NCI-H1436 (cell line): ENCODE data around the gene FAF1.

Source experiments
- DNase-seq: peaks from one replicate; lab custom pipeline; 2025; lab: John Stamatoyannopoulos, UW

The FAF1 gene

DNA sequence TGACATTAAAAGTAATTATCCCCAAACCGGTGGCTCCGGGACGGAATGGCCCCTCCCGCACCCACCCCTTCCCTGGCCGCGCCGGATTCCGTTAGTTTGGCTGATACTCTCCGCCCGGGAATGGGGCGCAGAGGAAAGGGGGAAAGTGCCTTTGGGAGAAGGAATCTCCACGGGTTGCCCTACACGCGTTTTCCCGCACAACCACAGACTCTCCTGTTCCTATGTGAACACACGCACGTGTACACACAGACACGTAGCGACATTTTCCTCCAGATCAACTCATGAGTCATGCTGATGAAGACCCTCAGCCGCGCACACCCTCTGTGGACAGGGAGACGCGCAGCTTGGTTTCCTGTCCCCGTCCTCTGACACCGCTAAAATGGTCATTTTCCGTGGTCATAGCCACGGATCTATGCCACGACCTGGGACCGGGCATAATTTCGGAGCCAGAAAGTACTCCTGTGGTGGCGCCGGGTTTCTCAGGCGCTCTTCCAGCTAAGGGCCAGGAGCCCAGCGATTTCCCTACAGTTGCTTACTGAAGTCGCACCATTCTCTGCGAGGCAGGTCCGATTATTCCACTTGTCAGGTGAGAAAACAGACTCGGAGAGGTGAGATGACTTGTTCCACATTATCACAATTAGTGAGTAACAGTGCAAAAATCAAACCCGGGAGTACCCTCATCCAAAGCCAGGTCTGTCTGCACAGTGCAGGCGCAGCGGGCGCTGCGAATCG is 532.8 kb downstream of the FAF1 start:
- DNase-seq = no peak

DNA sequence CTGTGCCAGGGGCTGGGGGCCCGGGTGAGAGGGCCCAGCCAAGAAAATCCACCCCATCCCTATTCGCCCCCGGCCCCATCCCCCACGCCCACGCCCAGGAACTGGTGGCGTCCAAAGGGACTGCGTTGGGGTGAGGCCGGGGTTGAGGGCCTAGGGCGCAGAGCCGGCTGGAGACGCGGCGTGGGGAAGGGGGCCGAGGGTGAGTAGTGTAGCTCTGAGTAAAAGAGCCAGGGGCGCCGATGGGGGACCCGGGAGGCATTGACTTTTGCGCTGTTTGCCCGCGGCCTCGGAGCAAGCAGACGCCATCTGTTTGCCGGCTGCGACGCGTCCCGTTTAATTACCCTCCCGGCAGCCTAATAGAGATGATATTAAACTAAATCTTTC is 533.4 kb downstream of the FAF1 start:
- DNase-seq = no peak

DNA sequence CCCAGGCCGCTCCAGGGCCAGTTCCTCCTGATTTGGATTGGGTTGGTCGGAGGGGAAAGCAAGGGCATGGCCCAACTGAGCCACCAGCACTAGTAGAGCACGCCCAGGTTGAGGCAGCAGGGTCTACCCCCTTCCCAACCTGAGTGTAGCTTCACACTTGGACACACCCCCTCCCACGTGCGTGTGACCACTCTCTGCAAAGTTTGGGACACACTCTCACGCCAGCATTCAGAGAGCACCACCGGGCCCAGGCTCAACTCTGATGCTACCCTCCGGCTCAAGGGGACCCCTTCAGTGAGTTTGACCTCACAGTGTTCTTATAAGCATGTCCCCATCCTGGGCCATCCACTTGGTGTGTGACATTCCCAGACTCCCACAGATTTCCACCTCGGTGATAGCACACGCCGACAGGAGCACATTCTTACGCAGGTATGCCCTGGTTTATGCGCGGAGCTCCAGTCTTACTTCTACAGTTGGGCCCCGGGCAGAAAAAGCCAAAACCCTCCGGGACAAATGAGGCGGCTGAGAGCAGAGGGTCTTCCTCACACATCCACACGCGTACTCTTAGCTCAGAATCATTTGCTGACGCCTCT is 533.9 kb downstream of the FAF1 start:
- DNase-seq = no peak

DNA sequence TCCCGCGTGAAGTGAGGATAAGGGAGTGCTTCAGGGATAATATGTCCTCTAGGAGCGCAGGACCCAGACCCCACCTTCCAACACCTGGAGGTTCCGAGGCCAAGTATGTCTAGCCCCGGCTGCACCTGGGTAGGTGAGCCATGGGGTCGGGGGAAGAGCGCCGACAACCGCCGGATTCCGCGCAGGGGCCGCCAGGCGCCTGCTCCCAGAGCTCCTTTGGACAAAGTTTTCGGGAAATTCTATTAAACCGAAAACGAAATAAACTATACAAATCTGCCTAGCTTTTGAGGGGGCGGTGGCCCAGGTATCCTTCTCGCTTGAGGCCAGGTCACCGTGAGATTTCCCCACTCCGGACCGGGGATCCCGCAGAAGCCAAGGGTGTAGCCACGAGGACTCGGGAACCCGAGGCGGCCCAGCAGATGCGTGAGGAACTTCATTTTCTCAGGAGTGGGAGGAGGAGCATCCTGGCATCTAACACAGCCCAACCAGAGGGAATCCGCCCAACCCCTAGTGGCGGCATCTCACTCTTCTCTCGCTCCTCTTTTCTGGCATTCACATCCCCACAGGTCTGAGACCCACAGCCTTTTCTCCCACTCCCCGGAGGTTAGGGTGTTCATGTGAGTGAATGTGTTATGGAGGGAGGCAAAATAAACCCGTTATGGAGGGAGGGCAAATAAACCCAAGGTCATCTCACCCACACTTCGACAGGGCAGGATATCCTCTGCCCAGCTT is 534.5 kb downstream of the FAF1 start:
- no peak for DNase-seq

DNA sequence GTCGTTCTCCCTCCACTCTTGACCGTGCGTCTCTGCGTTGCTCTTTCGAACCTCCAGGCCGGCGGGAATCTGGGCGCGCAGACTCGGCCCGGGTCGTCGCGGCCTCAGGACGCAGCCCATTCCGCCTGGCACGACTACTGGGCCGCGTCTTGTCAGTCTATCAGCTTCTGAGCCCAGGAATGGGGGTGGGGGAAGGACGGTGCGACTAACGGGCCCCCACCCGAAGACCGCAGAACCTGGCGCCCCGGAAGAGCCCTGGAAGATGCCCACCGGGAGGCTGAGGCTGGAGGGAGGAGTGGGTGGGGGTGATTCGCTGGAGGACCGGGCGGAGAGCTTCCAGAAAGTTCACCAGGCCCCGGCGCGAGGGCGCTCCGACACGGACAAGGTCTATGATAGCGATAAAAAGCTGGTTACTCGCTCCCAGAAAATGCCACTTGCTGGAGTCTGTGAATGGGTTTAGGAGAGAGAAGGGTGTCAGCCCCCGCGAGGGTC is 535.1 kb downstream of the FAF1 start:
- DNase-seq = no peak

DNA sequence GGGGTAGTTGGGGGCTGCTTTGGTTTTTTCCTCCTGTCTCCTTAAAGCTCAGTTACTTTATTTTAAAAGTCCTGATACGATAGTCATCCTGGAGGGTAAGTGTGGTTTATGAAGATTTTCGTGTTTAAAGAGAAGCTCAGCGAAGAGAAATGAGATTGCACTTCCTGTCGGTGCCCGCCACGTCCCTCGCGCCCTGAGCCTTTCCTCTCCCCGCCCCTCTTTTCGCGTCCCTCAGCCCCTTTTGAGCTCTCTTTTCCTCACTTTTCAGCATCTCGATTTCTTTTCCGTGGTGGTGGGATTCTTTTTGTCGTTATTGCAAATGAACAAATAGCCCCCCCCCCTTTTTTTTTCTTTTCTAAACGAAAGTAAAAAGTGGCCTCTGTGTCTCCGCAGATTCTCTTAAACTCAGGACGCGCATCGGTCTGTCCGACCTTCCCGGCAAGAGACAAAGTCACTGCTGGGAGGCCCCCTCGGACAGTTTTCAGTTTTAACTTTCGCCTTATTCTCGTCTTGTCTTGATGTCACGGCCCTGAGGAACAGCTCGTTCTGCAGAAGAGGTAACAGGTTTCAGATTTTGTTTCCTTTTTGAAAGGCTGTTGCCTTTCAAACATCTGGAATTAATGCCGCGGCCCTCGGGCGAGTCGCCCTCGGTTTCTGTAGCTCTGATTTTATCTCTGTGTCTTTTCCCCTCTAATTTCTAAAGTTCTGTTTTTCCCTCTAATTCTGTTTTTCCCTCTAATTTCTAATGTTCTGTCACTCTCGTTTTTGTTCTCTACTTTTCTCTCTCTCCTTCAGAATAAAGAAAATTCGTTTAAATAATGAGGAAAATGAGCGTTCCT is 535.8 kb downstream of the FAF1 start:
- no peak for DNase-seq

DNA sequence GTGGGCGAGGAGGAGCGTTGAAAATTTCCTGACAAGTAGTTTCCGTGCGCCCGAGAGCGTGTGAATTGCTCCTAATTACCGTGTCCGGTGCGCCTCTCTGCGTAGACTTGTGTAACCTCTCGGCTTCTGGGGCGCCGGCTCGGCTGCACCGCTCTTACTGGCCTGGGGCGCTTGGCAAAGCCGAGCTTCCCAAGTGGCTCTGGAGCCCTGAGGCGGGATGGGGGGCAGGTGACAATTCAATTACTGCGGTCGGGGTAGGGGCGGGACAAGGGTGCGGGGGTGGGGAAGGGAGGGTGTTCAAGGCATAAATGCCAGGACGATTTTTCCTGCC is 536.4 kb downstream of the FAF1 start:
- DNase-seq = peak; percentile 62

DNA sequence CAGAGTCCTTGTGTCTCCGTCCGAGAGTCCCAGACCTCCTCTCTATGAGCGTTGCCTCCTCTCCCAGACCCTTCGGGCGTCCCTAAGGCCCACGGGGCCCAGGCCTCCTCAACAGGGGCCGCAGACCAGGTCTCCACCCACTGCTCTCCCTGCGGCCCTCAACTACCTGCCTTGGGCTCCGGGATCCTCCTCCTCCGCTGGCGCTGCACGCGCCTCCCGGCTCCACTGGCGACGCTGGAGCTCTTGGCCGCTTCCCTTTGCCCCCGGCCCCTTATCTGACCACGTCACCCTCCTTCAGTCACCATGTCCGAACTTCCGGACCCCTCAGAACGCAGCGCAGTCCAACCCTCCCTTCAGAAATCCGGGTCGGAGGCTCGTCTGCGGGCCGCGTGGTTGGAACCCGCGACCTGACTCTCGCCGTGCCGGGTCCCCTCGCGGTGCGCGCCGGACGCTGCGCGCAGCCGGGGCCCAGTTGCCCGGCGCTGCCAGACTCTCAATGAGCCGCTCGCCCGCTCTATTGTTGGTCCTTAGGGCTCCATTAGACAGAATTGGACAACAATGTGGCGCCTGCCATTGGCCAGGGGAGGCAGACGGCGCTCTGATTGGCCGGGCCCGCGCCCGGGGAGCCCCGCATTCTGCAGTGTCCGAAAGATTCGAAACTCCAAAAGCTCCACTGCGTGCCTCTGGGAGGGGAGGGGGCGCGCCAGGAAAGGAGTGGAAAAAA is 537.0 kb downstream of the FAF1 start, which contains the start of gene DMRTA2:
DMRTA2 (minus strand) TSS at position 498 of the 724 bp plus-strand sequence. CDS start 1,907 bp downstream, outside the sequence.
- peak; percentile 82 for DNase-seq

DNA sequence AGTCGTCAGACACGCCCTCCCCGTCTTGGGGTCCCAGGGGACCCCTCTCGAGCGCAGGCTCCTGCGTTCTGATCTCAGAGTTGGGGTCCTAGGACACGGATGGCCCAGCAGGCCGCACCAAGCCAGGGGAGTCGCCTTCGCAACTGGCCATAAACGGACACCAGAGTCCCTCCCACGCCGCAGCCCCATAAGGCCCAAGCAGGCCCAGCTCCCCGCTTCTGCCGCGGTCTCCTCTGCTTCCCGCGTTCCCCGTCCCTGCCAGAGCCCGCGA is 537.5 kb downstream of the FAF1 start:
- DNase-seq = peak; percentile 29

DNA sequence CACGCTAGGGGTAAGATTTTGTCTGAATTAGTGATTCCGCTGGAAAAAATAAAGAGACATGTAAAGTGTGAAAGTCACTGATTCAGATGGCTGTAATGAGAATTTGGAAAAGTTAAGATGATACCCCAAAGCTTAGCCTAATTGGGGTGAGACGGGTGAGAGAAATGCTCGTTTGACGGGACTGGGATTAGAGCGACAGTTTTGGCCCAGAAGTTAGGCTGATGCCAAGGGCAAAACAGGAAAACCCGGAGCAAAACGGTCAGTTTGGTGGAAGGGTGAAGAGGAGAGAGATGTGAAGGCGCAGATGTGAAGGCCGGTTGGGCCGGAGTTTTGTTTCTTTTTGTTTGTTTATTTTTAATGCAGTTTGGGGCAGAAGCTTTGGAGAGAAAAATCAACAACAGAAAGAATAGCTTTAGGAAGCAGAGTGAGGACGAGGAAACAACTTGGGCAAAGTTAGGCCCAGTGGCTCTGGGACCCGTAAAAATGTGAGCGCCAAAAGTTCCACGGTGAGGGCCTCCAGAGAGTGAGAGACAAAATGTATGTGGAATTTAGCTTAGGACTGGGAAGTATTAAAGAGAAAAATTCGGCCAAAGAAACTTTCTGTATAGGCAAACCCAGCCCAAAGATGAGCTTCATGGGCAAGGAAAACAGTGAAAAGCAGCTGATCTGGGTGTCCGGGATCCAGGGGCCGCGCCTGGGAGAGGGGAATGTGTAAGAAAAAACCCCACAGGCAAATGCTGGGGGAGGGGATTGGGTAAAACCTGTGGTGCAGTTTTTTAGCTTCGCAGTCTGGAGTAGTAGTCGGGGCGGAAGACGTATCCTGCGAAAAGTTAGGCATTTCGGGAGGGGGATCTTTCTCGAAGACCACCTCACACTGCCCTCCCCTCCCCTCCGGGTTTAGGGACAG is 538.0 kb downstream of the FAF1 start:
- no peak for DNase-seq

DNA sequence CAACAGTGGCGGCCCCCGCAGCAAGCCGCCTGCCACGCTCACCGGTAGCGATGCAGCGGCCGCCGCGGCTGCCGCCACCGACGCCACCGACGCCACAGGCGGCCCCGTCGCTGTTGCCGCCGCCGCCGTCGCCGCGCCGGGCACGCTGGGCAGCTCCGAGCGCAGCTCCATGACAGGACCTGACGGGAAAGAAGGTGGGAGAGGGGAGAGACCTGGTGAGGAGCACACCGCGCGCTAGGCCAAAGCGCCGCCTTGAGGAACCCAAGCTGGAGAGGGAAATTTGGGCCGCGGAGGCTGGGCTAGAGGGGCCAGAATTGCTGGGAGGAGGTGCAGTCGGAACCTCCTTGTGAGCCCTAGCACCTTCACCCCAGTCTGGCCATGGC is 538.7 kb downstream of the FAF1 start:
- DNase-seq = no peak

DNA sequence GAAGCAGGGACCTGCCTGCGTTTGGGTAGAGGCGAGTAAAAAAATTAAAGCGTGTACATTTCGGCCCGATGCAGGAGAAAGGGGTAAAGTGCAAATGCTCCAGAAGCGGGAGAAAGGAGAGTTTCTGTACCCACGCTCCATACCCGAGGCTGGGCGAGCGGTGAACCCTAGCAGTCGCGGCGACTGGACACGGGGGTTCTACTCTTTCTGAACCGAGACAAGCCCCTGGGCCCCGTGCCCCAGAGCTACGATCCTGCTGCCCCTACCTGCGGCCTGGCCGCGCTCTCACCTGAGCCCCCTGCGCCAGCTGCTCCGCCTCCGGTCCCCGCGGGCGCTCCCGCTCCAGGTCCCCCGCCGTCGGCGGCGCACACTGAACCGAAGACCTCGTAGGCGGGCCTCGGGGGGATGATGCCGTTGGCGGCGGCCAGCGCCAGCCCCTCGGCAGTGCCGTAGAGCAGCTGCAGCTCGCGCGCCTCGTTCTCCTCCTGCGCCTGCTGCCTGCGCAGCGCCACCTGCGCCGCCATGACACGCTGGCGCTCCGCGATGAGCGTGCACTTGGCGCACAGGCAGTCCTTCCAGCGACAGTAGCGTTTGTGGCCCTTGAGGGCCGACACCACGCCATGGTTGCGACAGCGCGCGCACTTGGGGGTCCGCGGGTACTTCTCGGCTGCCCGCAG is 539.2 kb downstream of the FAF1 start:
- DNase-seq = no peak

DNA sequence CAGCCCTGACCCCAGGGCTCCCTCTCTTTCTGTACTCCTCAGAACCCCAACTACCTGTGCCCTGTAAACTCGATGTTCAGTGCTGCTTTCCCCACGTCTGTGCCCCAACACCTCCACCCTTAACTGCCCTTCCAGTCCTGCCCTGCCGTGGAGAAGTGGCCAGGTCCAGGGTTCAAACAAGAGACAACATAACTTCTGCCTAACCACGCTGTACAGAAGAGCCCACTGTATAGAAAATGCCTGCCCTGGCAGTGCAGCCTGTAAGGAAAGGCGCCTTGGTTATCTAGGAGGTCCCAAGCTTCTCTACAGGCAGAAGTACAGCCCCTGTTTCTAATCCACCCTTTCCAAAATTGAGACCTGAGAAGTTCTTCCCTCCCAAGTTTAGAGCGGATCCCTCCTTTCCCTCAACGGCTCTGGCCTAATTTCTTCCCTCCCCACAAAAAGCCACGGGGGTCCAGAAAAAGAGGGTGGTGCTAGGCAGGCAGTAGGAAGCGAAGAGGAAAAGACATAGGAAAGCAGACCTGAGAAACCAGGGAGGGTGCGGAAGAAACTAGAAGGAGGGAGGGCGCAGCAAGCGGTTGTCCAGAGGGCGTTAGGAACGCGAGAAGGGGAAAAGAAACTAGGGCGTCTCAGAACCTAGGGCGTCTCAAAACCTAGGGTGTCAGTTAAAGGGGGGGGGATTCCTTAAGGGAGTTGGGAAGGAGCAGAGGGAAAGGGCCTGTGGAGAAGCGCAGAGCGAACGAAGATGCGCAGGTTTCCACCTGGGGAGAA is 540.0 kb downstream of the FAF1 start:
- no peak for DNase-seq

DNA sequence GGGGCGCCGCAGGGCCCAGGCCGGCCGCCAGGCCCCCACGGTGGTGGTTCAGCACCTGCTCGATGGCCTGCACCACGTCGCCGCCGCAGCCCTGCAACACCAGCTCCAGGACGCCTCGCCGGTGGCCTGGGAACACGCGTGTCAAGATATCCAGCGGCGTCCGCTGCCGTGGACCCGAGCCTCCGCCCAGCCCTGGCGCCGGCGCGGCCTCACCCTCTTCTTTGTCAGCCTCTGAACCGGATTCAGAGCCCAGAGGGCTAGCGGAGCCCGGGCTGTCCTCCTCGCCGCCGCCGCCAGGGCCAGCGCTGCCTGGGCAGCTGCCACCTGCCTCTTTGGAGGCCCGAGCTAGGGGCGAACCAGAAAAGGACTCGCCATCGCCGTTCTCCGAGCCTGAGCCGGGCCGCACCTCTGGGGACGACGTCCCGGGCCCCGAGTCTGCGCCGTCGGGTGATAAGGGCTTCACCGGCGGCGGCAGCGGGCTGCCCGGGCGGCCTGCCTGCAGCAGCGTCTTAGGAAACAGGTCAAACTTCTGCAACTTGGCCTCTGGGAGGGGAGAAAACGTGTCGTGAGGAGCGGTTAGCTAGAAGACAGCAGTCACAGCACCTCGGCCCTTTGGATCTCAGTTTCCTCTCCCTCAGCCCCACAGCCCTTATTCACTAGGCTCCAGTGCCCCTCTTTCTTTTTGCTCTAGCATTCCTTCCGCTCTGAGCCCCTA is 540.7 kb downstream of the FAF1 start:
- DNase-seq = no peak

DNA sequence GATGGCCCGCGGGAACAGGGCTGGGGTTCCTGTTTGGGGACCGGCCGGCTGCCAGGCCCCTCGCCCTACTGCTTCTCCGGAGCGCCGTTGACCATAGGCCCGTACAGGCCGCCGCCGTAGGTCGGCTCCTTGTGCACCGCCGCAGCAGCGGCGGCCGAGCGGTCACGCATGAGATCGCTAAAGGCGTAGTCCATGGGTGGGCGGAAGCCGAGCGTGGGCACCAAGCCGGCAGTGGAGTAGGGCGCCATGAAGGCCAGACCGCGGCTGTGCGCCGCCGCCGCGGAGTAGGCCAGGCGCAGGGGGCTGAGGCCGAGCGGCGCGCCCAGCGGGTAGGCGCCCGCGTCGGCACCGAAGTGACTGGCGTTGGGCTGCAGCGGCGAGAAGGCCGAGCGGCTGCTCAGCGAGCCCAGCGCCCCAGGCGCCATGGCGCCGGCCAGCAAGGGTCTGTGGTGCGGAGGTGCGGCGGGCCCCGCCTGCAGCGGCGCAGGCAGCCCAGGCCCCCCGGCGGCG is 541.4 kb downstream of the FAF1 start:
- no peak for DNase-seq

DNA sequence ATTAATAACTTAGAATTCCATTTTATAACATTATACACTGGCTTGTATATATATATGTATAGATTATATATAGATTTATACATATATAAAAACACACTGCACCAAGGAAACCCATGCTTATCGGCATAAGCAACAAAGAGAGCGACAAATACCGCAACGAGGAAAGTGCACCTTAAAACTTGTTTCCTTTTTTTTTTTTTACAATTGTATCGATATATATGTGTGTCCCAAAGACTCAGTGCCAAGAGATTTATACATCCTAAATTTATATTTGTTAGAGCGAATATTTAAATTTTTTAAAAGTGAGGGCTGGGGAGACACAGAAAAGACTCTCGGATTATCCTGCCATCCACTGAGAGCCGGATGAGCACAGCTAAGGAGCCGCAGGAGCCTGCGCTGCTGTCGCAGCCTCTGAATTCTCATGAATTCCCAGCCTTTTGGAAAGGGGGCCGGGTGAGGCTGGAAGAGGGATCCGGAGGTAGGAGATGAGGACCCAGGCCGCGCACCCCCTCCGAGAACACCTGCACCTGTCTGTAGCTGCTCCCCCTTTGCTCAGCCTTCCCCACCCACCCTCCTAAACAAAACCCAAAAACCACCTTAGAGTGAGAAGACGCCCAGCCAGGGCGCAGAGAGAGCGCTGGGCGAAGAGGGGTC is 542.0 kb downstream of the FAF1 start:
- DNase-seq = no peak

DNA sequence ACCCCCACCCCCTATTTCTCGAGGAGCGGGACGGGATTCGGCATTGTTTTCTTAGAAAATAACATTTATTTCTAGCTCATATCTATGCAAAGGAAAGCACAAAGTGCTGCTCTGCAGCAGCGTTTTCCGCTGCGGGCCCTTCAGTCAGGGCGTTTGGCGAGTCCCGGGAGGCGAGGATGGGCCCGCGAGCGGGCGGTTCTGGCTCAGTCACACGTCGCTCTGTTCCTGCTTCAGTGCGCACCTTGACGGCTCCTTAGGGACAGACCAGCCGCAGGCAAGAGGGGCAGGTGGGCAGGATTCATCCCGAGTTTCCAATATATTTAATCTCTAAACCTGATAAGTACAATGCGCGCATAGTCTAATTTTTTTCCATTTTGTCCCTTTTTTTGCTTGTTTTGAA is 542.6 kb downstream of the FAF1 start:
- DNase-seq = no peak
